Measurements from ENCODE around the gene APMAP.

The APMAP gene

GRCh38 chr20:24964506-24964840 lies 28.1 kb downstream of the APMAP start:
- no peak for TF ChIP-seq GATA2 (IDR thresholded peaks at IDR 0.05; ENCODE audit: low read depth, low read length)
- no peak for TF ChIP-seq GATA3 (IDR thresholded peaks at IDR 0.05; ENCODE audit: low read depth, low read length)

GRCh38 chr20:24963672-24964505 lies 28.7 kb downstream of the APMAP start:
- TF ChIP-seq GATA2 (IDR thresholded peaks at IDR 0.05; ENCODE audit: low read depth, low read length) (no peak), GATA3 (IDR thresholded peaks at IDR 0.05; ENCODE audit: low read depth, low read length) (no peak)

GRCh38 chr20:24962510-24962909 lies 30.0 kb downstream of the APMAP start:
- TF ChIP-seq GATA3 (IDR thresholded peaks at IDR 0.05; ENCODE audit: low read depth, low read length) = no peak
- TF ChIP-seq GATA2 (IDR thresholded peaks at IDR 0.05; ENCODE audit: low read depth, low read length) = no peak

- TF ChIP-seq GATA2 (IDR thresholded peaks at IDR 0.05; ENCODE audit: low read depth, low read length) = no peak
Measured at GRCh38 chr20:24962182-24962492, 30.4 kb downstream of the APMAP start.

- no peak for TF ChIP-seq GATA3 (IDR thresholded peaks at IDR 0.05; ENCODE audit: low read depth, low read length)
Measured at GRCh38 chr20:24961384-24962181, 31.0 kb downstream of the APMAP start.

- TF ChIP-seq GATA3 (IDR thresholded peaks at IDR 0.05; ENCODE audit: low read depth, low read length) (no peak), GATA2 (IDR thresholded peaks at IDR 0.05; ENCODE audit: low read depth, low read length) (no peak)
Measured at GRCh38 chr20:24960861-24961260, 31.7 kb downstream of the APMAP start.

GRCh38 chr20:24960302-24960801 lies 32.2 kb downstream of the APMAP start:
- TF ChIP-seq GATA3 (IDR thresholded peaks at IDR 0.05; ENCODE audit: low read depth, low read length) = no peak
- TF ChIP-seq GATA2 (IDR thresholded peaks at IDR 0.05; ENCODE audit: low read depth, low read length) = no peak

GRCh38 chr20:24959591-24960301 lies 32.8 kb downstream of the APMAP start:
- no peak for TF ChIP-seq GATA3 (IDR thresholded peaks at IDR 0.05; ENCODE audit: low read depth, low read length)
- TF ChIP-seq GATA2 (IDR thresholded peaks at IDR 0.05; ENCODE audit: low read depth, low read length) = no peak

- no peak for TF ChIP-seq GATA2 (IDR thresholded peaks at IDR 0.05; ENCODE audit: low read depth, low read length)
- no peak for TF ChIP-seq GATA3 (IDR thresholded peaks at IDR 0.05; ENCODE audit: low read depth, low read length)
Measured at GRCh38 chr20:24958506-24959385, 33.8 kb downstream of the APMAP start.

GRCh38 chr20:24957326-24958016 lies 35.1 kb downstream of the APMAP start:
- no peak for TF ChIP-seq GATA2 (IDR thresholded peaks at IDR 0.05; ENCODE audit: low read depth, low read length)
- TF ChIP-seq GATA3 (IDR thresholded peaks at IDR 0.05; ENCODE audit: low read depth, low read length) = no peak

GRCh38 chr20:24956001-24956841 lies 36.3 kb downstream of the APMAP start:
- no peak for TF ChIP-seq GATA2 (IDR thresholded peaks at IDR 0.05; ENCODE audit: low read depth, low read length)
- TF ChIP-seq GATA3 (IDR thresholded peaks at IDR 0.05; ENCODE audit: low read depth, low read length) = no peak

- TF ChIP-seq GATA2 (IDR thresholded peaks at IDR 0.05; ENCODE audit: low read depth, low read length) = no peak
- TF ChIP-seq GATA3 (IDR thresholded peaks at IDR 0.05; ENCODE audit: low read depth, low read length) = no peak
Measured at GRCh38 chr20:24955045-24955444, 37.5 kb downstream of the APMAP start.

Data from SH-SY5Y (cell line).